Muscle of leg (tissue), 11 donors: ENCODE results near the gene BAIAP2L1. TPM values are rescaled to one million over a fixed set of nuclear protein-coding genes. Genes with fewer than 3 reads are reported as not detected.

Experiments
- DNase-seq: peaks from one replicate; pipeline ENCODE4 v3.0.0; 2013
- H3K27ac ChIP-seq: one replicate; pipeline ENCODE4 v1.5.1; 2013; ENCODE audit warnings: mild to moderate bottlenecking, low read length, control low read depth
- H3K27me3 ChIP-seq: one replicate; pipeline ENCODE4 v1.6.1; 2013; ENCODE audit warnings: low read length; ENCODE audit not compliant: control insufficient read depth, insufficient read depth
- H3K36me3 ChIP-seq: one replicate; pipeline ENCODE4 v1.6.1; 2013; ENCODE audit warnings: low read length; ENCODE audit not compliant: control insufficient read depth, insufficient read depth
- H3K4me1 ChIP-seq: one replicate; pipeline ENCODE4 v1.6.1; 2013; ENCODE audit warnings: low read length; ENCODE audit not compliant: control insufficient read depth, insufficient read depth
- H3K4me3 ChIP-seq: one replicate; pipeline ENCODE4 v1.5.1; 2013; ENCODE audit warnings: low read length, control low read depth
- H3K9me3 ChIP-seq: replicated peaks from 2 replicates; pipeline ENCODE4 v1.6.1; 2013; ENCODE audit warnings: low read depth, low read length; ENCODE audit not compliant: control insufficient read depth
- WGBS: methylation state at CpG from one replicate; pipeline ENCODE4 v1.1.5; 2013; ENCODE audit warnings: missing lambda C conversion rate; ENCODE audit not compliant: insufficient coverage; 5-methylcytosine and 5-hydroxymethylcytosine counted together
- polyA plus RNA-seq, 8 donors: library from polyadenylated mRNA; unstranded; fragments of 120-200 nt; gene quantifications; one replicate each; pipeline versions ENCODE4 v1.2.1 to v1.2.3, GENCODE V29; 2013; ENCODE audit warnings: inconsistent platforms in 1 of 8, low replicate concordance in 1 of 8; ENCODE audit not compliant: insufficient read length in 8 of 8, insufficient read depth in 1 of 8
- total RNA-seq: library from RNA; stranded (reverse); fragments of 120-200 nt; gene quantifications from one replicate; pipeline ENCODE4 v1.2.4, GENCODE V29; 2013

The BAIAP2L1 gene
- total and polyA plus RNA-seq, 9 donors, result 2.9 to 12.2 (median 6.8) TPM

DNA sequence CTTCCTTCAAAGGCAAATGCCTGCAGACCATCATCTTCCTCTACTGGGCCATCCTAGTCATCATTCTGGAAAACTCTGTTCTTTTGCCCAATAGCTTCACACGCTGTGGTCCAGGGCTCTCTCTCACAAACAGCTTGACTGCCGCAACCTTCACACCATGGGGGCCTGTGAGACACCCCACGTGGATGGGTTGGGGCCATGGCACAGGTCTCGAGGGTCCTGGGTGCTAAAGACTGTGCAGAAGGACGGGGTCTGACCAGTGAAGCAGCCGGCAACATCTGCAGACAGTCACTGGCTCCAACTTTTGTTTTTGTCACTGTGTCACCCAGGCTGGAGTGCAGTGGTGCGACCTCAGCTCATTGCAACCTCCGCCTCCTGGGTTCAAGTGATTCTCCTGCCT, 91.3 kb downstream of the BAIAP2L1 start:
- Histone ChIP-seq H3K36me3 (peaks cover 11% of the 10 kb centered on the region), H3K9me3 (no peaks in the 10 kb centered on the region), H3K27ac (no peak overlapping the region), H3K4me3 (no peak overlapping the region), H3K4me1 (no peaks in the 10 kb centered on the region), H3K27me3 (no peaks in the 10 kb centered on the region)
- WGBS, result 96% methylated on average over 8 of the region's 8 CpGs
- no peak for DNase-seq

DNA sequence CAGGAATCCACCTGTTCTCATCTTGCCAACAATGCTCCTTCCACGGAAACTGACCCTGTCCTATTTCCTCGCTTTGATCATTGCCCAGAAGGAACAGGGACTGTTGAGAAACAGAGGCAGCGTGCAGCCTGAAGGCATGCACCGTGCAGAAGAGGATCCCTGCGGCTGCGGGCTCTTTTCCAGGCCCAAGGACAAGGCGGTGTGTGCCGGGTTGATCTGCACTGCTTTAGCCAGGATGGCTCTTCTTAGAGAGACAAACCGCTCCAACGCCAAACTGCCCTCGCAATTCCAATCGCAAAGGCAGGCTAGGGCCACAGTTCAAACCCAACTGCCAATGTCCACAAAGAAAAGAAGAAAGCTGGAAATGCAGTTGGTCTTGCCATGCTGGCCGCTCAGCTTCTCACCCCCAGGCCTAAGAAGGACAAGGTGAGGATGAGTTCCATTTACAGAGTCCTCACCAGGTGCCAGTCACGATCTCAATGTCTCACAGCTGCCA, 92.9 kb downstream of the BAIAP2L1 start:
- peaks cover 10% of the 10 kb centered on the region for H3K36me3 ChIP-seq
- no peak for DNase-seq
- no peaks in the 10 kb centered on the region for H3K27me3 ChIP-seq
- 92% methylated on average over 14 of the region's 14 CpGs for WGBS
- no peak overlapping the region for H3K4me3 ChIP-seq
- no peak overlapping the region for H3K27ac ChIP-seq
- H3K4me1 ChIP-seq, result no peaks in the 10 kb centered on the region
- no peaks in the 10 kb centered on the region for H3K9me3 ChIP-seq

DNA sequence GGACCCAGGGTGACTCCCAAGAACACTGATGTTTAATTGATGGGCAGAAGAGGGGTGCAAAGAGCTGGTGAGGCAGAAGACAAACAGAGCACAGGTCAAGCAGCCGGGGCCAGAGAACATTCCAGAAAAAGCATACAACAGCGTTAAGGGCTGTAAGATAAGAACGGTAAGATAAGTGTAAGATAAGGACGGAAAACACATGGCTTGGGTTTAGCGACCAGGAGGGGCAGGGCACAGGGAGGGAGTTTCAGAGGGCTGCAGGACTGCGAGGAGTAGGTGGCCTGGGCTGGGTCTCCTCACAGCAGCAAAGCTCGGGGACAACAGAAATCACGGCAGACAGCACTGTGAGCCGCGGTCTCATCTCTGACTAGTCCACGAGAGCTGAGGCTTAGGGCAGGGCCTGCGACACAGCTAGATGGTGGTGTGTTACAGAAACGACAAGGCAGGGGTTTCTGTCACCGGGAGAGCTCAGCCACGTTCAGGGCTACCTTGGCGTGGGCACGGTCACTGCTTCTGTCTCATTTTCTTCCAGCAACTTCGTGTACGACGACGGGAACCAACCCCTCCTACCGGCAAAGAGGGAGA, 94.8 kb downstream of the BAIAP2L1 start:
- H3K4me3 ChIP-seq, result no peak overlapping the region
- no peak for DNase-seq
- H3K36me3 ChIP-seq, result peaks cover 12% of the 10 kb centered on the region
- no peaks in the 10 kb centered on the region for H3K9me3 ChIP-seq
- H3K27ac ChIP-seq, result no peak overlapping the region
- 70% methylated on average over 21 of the region's 22 CpGs for WGBS
- H3K27me3 ChIP-seq, result no peaks in the 10 kb centered on the region
- H3K4me1 ChIP-seq, result no peaks in the 10 kb centered on the region

DNA sequence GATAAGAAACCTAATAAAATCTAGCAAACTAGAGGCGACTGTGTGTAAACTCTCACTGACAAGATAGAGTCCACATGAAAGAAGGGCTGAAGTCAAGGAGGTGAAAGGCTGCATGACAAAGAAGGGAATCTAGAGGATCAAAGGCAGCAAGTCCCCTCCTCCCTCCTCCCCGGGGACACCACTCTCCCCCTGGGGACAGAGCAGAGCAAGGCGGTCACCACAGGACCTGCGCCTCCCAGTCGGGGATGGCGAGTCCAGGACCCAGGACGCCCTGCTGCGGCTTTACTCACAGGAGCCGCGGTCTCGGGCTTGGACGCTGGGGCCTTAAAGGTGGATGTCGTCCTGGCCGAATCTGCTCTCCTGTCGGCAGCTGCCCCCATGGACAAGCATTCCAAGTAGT, 97.0 kb downstream of the BAIAP2L1 start:
- H3K36me3 ChIP-seq, result peaks cover 19% of the 10 kb centered on the region
- no peak overlapping the region for H3K27ac ChIP-seq
- DNase-seq, result no peak
- no peaks in the 10 kb centered on the region for H3K9me3 ChIP-seq
- H3K4me3 ChIP-seq, result no peak overlapping the region
- 58% methylated on average over 14 of the region's 15 CpGs for WGBS
- H3K4me1 ChIP-seq, result no peaks in the 10 kb centered on the region
- no peaks in the 10 kb centered on the region for H3K27me3 ChIP-seq

DNA sequence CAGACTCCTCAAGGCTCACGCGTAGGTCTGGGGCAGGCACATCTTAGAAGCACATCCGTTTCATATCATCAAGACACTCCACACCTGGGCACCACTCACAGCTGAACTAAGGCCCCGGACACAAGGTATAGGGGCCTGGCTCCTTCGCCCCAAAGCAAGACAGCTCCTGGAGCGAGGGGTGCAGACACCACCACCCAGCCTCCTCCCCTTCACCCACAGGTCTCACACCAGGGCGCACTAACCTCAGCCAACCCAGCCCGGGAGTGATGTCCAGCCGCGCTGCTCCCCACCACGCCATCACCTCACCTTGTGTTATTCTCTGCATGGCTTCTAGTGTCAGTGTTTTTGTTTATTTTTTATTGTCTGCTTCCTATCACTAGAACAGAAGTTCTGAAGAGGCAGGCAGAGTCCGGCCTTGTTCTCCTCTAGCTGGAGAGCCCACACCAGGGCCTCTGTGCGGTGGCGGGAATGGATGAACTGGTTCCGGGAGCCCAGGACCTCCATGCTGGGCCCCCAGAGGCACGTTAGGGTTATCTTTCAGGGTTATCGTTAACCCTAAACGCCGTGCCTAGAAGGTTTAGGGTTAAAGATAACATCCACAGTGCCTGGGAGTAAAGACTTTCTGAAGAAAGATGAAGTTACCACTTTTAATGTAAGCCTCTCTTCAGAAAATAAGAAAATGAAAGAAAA, 97.6 kb downstream of the BAIAP2L1 start:
- Histone ChIP-seq H3K9me3 (no peaks in the 10 kb centered on the region), H3K27ac (no peak overlapping the region), H3K27me3 (no peaks in the 10 kb centered on the region), H3K4me3 (no peak overlapping the region), H3K4me1 (no peaks in the 10 kb centered on the region), H3K36me3 (peaks cover 16% of the 10 kb centered on the region)
- DNase-seq, result no peak
- 90% methylated on average over 8 of the region's 19 CpGs for WGBS

DNA sequence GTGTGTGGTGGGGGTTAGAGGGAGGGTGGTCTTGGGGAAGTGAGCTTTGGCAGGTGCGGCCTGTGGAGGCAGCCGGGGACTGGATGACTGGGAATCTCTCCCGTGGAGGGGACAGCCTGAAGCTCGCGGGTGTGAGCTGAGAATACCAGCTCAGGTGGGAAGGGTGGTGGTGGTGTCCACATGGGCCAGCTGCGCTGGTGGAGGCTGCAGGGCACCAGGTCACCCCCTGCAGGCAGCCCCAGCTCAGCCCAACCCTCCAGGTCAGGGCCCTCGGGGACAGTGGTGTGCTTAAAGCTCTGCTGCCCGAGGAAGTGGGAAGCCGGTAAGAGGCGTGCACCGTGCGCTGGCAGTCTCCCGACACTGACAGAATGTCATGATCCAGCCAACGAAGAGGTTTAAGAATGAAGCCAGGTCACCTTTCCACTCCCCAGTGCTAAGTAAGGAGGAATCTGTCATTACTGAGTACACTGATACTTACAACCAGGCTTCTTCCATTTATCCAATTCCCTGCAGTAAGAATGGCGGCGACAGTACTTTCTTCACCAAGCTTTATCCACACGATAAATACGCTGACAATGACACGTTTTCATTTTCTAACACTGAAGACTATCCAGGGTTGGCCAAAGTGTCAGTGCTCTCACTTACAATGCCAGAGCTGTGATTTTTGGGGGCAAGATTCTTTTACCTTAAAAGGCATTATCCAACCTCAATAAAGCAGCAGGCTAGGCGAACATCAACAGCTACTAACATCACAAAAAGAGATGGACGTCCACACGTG, 99.0 kb downstream of the BAIAP2L1 start:
- H3K27ac ChIP-seq, result no peak overlapping the region
- peaks cover 6% of the 10 kb centered on the region for H3K4me1 ChIP-seq
- 82% methylated on average over 19 of the region's 22 CpGs for WGBS
- no peak overlapping the region for H3K4me3 ChIP-seq
- H3K27me3 ChIP-seq, result no peaks in the 10 kb centered on the region
- DNase-seq, result no peak
- peaks cover 14% of the 10 kb centered on the region for H3K36me3 ChIP-seq
- no peaks in the 10 kb centered on the region for H3K9me3 ChIP-seq

DNA sequence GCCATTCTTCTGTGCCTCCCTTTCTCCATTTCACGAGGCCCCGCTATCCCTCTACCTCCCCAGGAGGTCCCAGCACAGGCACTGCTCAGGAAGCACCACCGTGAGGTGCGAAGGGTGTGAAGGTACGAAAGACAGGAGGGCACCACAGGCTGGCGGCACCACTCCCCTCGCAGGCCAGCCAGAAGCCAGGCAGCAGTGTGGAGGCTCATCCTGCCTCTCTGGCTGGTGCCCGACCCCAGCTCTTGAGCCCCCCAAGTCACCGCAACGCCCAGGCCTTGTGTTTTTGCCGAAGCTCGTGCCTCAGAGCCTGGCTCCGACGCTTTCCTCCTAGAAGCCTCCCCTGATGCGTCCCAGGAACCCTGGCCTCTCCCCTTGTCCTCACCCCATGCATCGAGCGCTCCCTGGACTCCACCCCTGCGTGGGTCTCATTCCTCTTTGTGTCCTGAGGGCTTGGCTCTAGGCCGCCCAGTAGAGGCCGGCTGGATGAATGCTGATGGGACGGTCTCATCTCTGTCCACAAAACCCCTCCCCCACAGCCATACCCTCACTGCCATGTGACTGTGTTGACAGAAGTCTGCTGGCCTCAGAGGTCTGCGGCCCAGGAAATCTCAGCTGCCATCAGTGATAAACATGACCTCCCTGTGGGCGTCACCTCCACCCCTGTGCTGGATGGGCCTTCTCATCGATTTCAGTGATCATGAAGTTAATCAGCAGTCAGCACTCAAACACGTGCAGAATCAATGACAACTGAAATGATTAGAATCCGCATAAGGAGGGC, 100.1 kb downstream of the BAIAP2L1 start:
- Histone ChIP-seq H3K9me3 (no peaks in the 10 kb centered on the region), H3K4me3 (no peak overlapping the region), H3K36me3 (peaks cover 13% of the 10 kb centered on the region), H3K27ac (no peak overlapping the region), H3K27me3 (no peaks in the 10 kb centered on the region), H3K4me1 (peaks cover 9% of the 10 kb centered on the region)
- 79% methylated on average over 21 of the region's 26 CpGs for WGBS
- no peak for DNase-seq

DNA sequence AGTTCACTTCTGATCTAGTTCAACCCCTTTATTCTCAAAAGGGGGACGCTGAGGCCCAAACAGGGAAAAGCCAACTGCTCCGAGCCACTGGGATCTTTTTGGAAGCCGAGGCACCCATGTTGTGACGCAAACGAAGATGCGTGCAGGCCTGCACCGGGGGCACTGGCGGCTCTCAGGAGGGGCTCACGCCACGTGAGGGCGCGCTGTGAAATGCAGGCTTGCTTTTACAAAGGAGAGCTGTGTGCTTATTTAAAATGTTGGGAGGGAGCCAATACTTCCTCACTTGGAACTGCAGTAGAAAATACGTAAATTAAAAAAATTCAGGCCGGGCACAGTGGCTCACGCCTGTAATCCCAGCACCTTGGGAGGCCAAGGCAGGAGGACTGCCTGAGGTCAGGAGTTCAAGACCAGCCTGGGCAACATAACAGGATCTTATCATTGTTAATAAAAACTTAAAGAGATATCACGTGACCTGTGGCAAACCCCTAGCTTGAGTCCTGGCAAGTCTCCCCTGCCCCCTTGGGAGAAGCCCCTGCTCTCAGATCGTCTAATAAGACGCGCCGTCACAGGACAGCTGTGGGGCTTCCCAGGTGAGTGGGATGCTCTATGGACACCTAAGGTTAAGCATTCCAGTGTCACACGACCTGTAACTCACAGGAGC, 103.1 kb downstream of the BAIAP2L1 start:
- DNase-seq, result no peak
- Histone ChIP-seq H3K36me3 (peaks cover 24% of the 10 kb centered on the region), H3K4me3 (no peak overlapping the region), H3K9me3 (no peaks in the 10 kb centered on the region), H3K27ac (no peak overlapping the region), H3K4me1 (peaks cover 22% of the 10 kb centered on the region), H3K27me3 (no peaks in the 10 kb centered on the region)
- 75% methylated on average over 16 of the region's 21 CpGs for WGBS

DNA sequence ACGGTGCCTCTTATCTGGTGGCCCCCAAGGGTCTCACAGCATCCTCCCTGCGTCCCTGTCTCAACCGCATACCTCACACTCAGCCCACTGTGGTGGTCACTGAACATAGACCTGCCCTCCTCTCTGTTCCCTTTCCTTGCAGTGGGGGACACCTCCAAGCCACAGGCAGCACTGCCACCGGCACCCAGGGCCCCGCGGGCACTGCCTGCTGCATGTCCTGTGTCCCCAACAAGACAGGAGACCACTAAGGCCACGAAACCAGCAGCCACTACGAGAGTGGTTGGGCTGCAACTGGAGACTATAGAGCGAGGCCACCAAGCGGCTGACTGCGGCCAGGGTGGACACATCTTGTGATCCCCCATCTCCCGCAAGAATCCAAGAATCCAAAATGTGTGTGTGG, 104.1 kb downstream of the BAIAP2L1 start:
- WGBS, result 87% methylated on average over 11 of the region's 12 CpGs
- Histone ChIP-seq H3K27me3 (no peaks in the 10 kb centered on the region), H3K27ac (no peak overlapping the region), H3K4me3 (no peak overlapping the region), H3K9me3 (no peaks in the 10 kb centered on the region), H3K36me3 (peaks cover 33% of the 10 kb centered on the region), H3K4me1 (peaks cover 22% of the 10 kb centered on the region)
- no peak for DNase-seq
